OCI-LY3 (cell line): ENCODE data around the gene IPO5.

ENCODE experiments used
- H2AFZ ChIP-seq: fragments of 200-600, 300-600 bp; shearing (Covaris generic); 2 replicates; pipeline ENCODE4 v1.6.0; 2014; ENCODE audit warnings: antibody characterized with exemption, low read depth, low read length
- H3K27ac ChIP-seq: fragments of 200-600, 300-600 bp; sonication (generic); 2 replicates; pipeline ENCODE4 v1.5.1; 2014; ENCODE audit warnings: mild to moderate bottlenecking, low read length, moderate library complexity, mixed read lengths
- H3K27me3 ChIP-seq: fragments of 200-600, 300-600 bp; sonication (generic); 2 replicates; pipeline ENCODE4 v1.6.1; 2014; ENCODE audit warnings: low read depth, low read length, mixed read lengths
- H3K36me3 ChIP-seq: fragments of 200-600, 300-600 bp; sonication (generic); replicated peaks from 2 replicates; pipeline ENCODE3; 2014; ENCODE audit warnings: low read depth, low read length, mixed read lengths
- H3K4me1 ChIP-seq: fragments of 300-600, 200-600 bp; sonication (generic); 2 replicates; pipeline ENCODE4 v1.6.1; 2014; ENCODE audit warnings: low read length, mixed read lengths
- H3K4me2 ChIP-seq: fragments of 200-600, 300-600 bp; sonication (generic); 2 replicates; pipeline ENCODE4 v1.6.1; 2014; ENCODE audit warnings: low read length, mixed read lengths
- H3K4me3 ChIP-seq: fragments of 300-600, 200-600 bp; sonication (generic); 2 replicates; pipeline ENCODE4 v1.5.1; 2014; ENCODE audit warnings: antibody characterized with exemption, mild to moderate bottlenecking, low read length, moderate library complexity
- H3K79me2 ChIP-seq: fragments of 300-600, 200-600 bp; shearing (Covaris generic); 2 replicates; pipeline ENCODE4 v1.6.1; 2014; ENCODE audit warnings: mild to moderate bottlenecking, low read length, mixed read lengths
- H3K9ac ChIP-seq: fragments of 300-600, 200-600 bp; shearing (Covaris generic); 2 replicates; pipeline ENCODE4 v1.6.0; 2014; ENCODE audit warnings: mild to moderate bottlenecking, low read length, moderate library complexity
- H3K9me3 ChIP-seq: fragments of 200-600, 300-600 bp; shearing (Covaris generic); 2 replicates; pipeline ENCODE4 v1.6.1; 2014; ENCODE audit warnings: low read length, mixed read lengths; ENCODE audit not compliant: insufficient read depth
- H4K20me1 ChIP-seq: fragments of 200-600, 300-600 bp; sonication (generic); 2 replicates; pipeline ENCODE4 v1.6.1; 2016; ENCODE audit warnings: low read length, mixed read lengths; ENCODE audit not compliant: insufficient read depth
- CTCF ChIP-seq: fragments of 200-600, 300-600 bp; sonication (generic); IDR thresholded peaks from 2 replicates; pipeline ENCODE4 v1.5.1; 2014; ENCODE audit warnings: antibody characterized with exemption, low read length, low read depth
- EZH2phosphoT487 ChIP-seq: fragments of 200-600 bp; shearing (Covaris generic); IDR thresholded peaks from 2 replicates; pipeline ENCODE4 v1.6.1; 2018; ENCODE audit warnings: antibody characterized with exemption, mixed run types, low read depth

Gene IPO5

GRCh38 chr13:98071316-98071715 lies 117.8 kb downstream of the IPO5 start:
- no peak for TF ChIP-seq EZH2phosphoT487
- TF ChIP-seq CTCF, result no peak
- Histone ChIP-seq H3K4me1 (no peaks in the 10 kb centered on the region), H2AFZ (no peak overlapping the region), H4K20me1 (no peaks in the 10 kb centered on the region), H3K27ac (no peak overlapping the region), H3K27me3 (peaks cover 24% of the 10 kb centered on the region), H3K4me3 (no peak overlapping the region), H3K9ac (no peak overlapping the region), H3K36me3 (no peaks in the 10 kb centered on the region), H3K79me2 (no peaks in the 10 kb centered on the region), H3K4me2 (no peak overlapping the region), H3K9me3 (no peaks in the 10 kb centered on the region)

GRCh38 chr13:98072476-98072875 lies 119.0 kb downstream of the IPO5 start:
- Histone ChIP-seq H3K9me3 (no peaks in the 10 kb centered on the region), H3K4me2 (no peak overlapping the region), H2AFZ (no peak overlapping the region), H3K4me3 (no peak overlapping the region), H3K79me2 (no peaks in the 10 kb centered on the region), H3K27me3 (peaks cover 24% of the 10 kb centered on the region), H3K9ac (no peak overlapping the region), H3K36me3 (no peaks in the 10 kb centered on the region), H4K20me1 (no peaks in the 10 kb centered on the region), H3K27ac (no peak overlapping the region), H3K4me1 (no peaks in the 10 kb centered on the region)
- no peak for TF ChIP-seq EZH2phosphoT487
- no peak for TF ChIP-seq CTCF
